ENCODE results near the gene PEX5L.

DNA sequence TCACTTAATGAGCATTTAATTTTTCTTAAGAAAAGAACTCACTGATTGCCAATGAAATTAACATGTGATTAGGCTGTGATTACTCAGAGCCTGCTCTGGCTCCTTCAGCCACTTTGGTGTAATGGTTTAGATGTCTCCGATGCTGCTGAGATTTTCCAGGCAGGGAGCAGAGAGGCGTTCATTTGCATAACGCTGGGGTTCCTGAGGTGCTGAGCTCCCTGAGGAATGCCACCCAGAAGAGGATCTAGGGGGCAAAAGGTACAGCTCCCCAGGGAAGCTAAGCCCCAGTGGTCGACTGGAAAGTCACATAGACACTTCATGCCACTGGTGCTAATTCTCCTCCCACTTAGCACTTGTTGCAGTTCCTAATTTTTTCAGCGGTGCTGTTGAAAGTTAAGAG is 264.4 kb downstream of the PEX5L start:
- TF ChIP-seq, protein P1, sequence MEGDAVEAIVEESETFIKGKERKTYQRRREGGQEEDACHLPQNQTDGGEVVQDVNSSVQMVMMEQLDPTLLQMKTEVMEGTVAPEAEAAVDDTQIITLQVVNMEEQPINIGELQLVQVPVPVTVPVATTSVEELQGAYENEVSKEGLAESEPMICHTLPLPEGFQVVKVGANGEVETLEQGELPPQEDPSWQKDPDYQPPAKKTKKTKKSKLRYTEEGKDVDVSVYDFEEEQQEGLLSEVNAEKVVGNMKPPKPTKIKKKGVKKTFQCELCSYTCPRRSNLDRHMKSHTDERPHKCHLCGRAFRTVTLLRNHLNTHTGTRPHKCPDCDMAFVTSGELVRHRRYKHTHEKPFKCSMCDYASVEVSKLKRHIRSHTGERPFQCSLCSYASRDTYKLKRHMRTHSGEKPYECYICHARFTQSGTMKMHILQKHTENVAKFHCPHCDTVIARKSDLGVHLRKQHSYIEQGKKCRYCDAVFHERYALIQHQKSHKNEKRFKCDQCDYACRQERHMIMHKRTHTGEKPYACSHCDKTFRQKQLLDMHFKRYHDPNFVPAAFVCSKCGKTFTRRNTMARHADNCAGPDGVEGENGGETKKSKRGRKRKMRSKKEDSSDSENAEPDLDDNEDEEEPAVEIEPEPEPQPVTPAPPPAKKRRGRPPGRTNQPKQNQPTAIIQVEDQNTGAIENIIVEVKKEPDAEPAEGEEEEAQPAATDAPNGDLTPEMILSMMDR (IDR thresholded peaks at IDR 0.05) = no peak
- TF ChIP-seq POLR2A (IDR thresholded peaks at IDR 0.05) = no peak
